Measurements from ENCODE around the gene IFITM5. TPM values are rescaled to one million over a fixed set of nuclear protein-coding genes. Genes with fewer than 3 reads are reported as not detected.
A peak's percentile ranks its signal among the peaks of the same experiment; 100 is the strongest.

IFITM5 gene
- total RNA-seq (2021; fragmentation: NEBNext Ultra II Directional; extraction: Animal tissue kit (Norgen Biotek cat#: 25700)) (not detected in 2 replicates), polyA plus RNA-seq (2011; rRNA removed) (0.50 TPM in 1 of 2 replicates, not detected in the other), polyA minus RNA-seq (2011; rRNA and poly(A)+ RNA removed) (not detected in 2 replicates)
- polyA plus RNA-seq (2011; cell fraction: cytosol; rRNA removed) = 0.21 TPM
- polyA plus RNA-seq (2011; cell fraction: nucleus; rRNA removed) = 0.30 TPM
- polyA plus RNA-seq (2012, experiment 1 of 2) = 0.33 TPM in 1 of 4 replicates, not detected in the others
- not detected for polyA plus RNA-seq (2012, experiment 2 of 2)
- polyA plus RNA-seq (2013, experiment 1 of 2) = 0.26 TPM
- 0.11 TPM for polyA plus RNA-seq (2013, experiment 2 of 2)
- not detected for polyA minus RNA-seq (2011; cell fraction: cytosol; rRNA and poly(A)+ RNA removed)
- not detected for polyA minus RNA-seq (2011; cell fraction: nucleus; rRNA and poly(A)+ RNA removed)
- long read RNA-seq, experiment 1 = 0 reads
- long read RNA-seq, experiment 2 = 0 reads

GRCh38 chr11:299081-299891 is at the start of gene IFITM5:
Gene IFITM5, minus strand, starts transcription at chr11:299526. Its CDS starts 36 bp downstream, at chr11:299490.
- no peak within 1 kb of the TSS for H3K27ac ChIP-seq (ENCODE audit: low read depth, low read length)
- no peak within 1 kb of the TSS for H3K56ac ChIP-seq (replicated peaks; ENCODE audit: insufficient read length, low read depth, low read length)
- H3K79me2 ChIP-seq (ENCODE audit: control insufficient read depth in 1 of 2, insufficient read depth in 2 of 2, low read length in 2 of 2) = no peaks in the 10 kb centered on the region
- H2BK12ac ChIP-seq (ENCODE audit: low read depth, low read length) = peak within 1 kb of the TSS; percentile 100
- peak within 1 kb of the TSS; percentile 81 for H3K4ac ChIP-seq (replicated peaks; ENCODE audit: insufficient read length, low read depth, low read length)
- H2BK20ac ChIP-seq (ENCODE audit: low read length) = peak within 1 kb of the TSS; percentile 23; the same call in 1 of the 2 replicates
- no peak for FAIRE-seq
- CTCF ChIA-PET (ENCODE audit: partially characterized antibody) = interaction anchor here (0.7 to 3.5 kb wide), 10 partner anchors 9 to 64 kb away, joined by 3 to 31 read pairs (median 5); no protein-coding TSS in a partner anchor
- no peak within 1 kb of the TSS for H3K14ac ChIP-seq (ENCODE audit: insufficient read length)
- H3K9ac ChIP-seq (replicated peaks in 1 of 4; ENCODE audit: extremely low read depth in 1 of 4, low read depth in 3 of 4, low read length in 3 of 4) = no peak within 1 kb of the TSS
- peak within 1 kb of the TSS; percentile 71 for H2BK120ac ChIP-seq (replicated peaks; ENCODE audit: low read depth, low read length)
- H4K8ac ChIP-seq (ENCODE audit: extremely low read depth, insufficient read depth, low read length) = peak within 1 kb of the TSS; percentile 3; the same call in 1 of the 2 replicates
- peaks cover 0 to 8% (median 5%) of the 10 kb centered on the region in 4 experiments; a peak in 2 of 8 replicates for H3K36me3 ChIP-seq (ENCODE audit: control insufficient read depth in 2 of 4, insufficient read depth in 4 of 4, low read length in 3 of 4)
- no peak within 1 kb of the TSS for H2AFZ ChIP-seq (ENCODE audit: low read length)
- DNase-seq (ENCODE audit: low read depth in 1 of 2, low spot score in 2 of 2) = no peak
- H3K4me1 ChIP-seq (replicated peaks in 1 of 4; ENCODE audit: control insufficient read depth in 3 of 4, insufficient read depth in 4 of 4, low read length in 3 of 4) = peaks cover 6 to 27% (median 13%) of the 10 kb centered on the region in 4 experiments
- POLR2A ChIA-PET (ENCODE audit: partially characterized antibody) = interaction anchor here (0.7 to 5.2 kb wide), 13 partner anchors 8 to 119 kb away, joined by 3 to 51 read pairs (median 5); partner anchors contain the start of genes IFITM2 and PGGHG
- H3K18ac ChIP-seq (ENCODE audit: extremely low read depth, low read length) = peak within 1 kb of the TSS; percentile 93
- H4K91ac ChIP-seq (replicated peaks; ENCODE audit: insufficient read length, low read length) = peak within 1 kb of the TSS; percentile 99
- H3K23ac ChIP-seq (ENCODE audit: insufficient read length) = no peak within 1 kb of the TSS
- H4K5ac ChIP-seq (ENCODE audit: insufficient read length, low read depth, low read length) = peak within 1 kb of the TSS; percentile 39
- H3K4me3 ChIP-seq (ENCODE audit: extremely low read depth in 1 of 4, insufficient read depth in 2 of 4, low read depth in 3 of 4, low read length in 4 of 4) = no peak within 1 kb of the TSS
- H3K4me2 ChIP-seq (ENCODE audit: insufficient read depth in 1 of 2, low read depth in 2 of 2, low read length in 2 of 2) = peak within 1 kb of the TSS in 1 of 2 experiments; percentile 16; a peak in 1 of 4 replicates
- no peaks in the 10 kb centered on the region for H4K20me1 ChIP-seq (replicated peaks in 1 of 2; ENCODE audit: control insufficient read depth in 1 of 2, insufficient read depth in 2 of 2, low read length in 2 of 2)
- peak within 1 kb of the TSS; percentile 93 for H2AK5ac ChIP-seq (ENCODE audit: low read depth, low read length)
- no peaks in the 10 kb centered on the region for H3K79me1 ChIP-seq (ENCODE audit: low read depth, low read length)
- no peaks in the 10 kb centered on the region for H3K23me2 ChIP-seq (ENCODE audit: low read depth, low read length)
- H2BK5ac ChIP-seq (ENCODE audit: low read depth, low read length) = peak within 1 kb of the TSS; percentile 82; the same call in 1 of the 2 replicates
- no peaks in the 10 kb centered on the region for H3K9me3 ChIP-seq (ENCODE audit: insufficient read depth in 2 of 2, low read depth in 1 of 2, low read length in 1 of 2)
- peak within 1 kb of the TSS; percentile 1; the same call in 1 of the 2 replicates for H2BK15ac ChIP-seq (ENCODE audit: low read length)
- WGBS, 2 experiments (ENCODE audit: extremely low coverage in 1 of 2, insufficient coverage in 1 of 2, insufficient read length in 1 of 2, insufficient replicate concordance in 2 of 2, low coverage in 1 of 2, low lambda C conversion rate in 2 of 2, missing lambda C conversion rate in 1 of 2) = 98% methylated on average over 9 of the region's 40 CpGs; no CpG with 5 or more reads in 1 of the 2 experiments
- no peaks in the 10 kb centered on the region; a peak in 1 of 7 replicates for H3K27me3 ChIP-seq (replicated peaks in 1 of 4; ENCODE audit: control insufficient read depth in 3 of 4, extremely low read depth in 1 of 4, insufficient read depth in 3 of 4, low read length in 3 of 4)
- TF ChIP-seq RAD21 (IDR thresholded peaks at IDR 0.05 in 1 of 2, conservative IDR thresholded peaks at IDR 0.05 in 1 of 2; ENCODE audit: low read depth in 2 of 2, low read length in 2 of 2) (no peak), BRCA1 (IDR thresholded peaks at IDR 0.05; ENCODE audit: low read depth, low read length) (no peak), SAP30 (IDR thresholded peaks at IDR 0.05; ENCODE audit: insufficient read depth, insufficient replicate concordance, low read length) (no peak), BACH1 (IDR thresholded peaks at IDR 0.05; ENCODE audit: low read length) (no peak), EGR1 (IDR thresholded peaks at IDR 0.05; ENCODE audit: borderline replicate concordance, low read depth, low read length) (no peak), CEBPB (IDR thresholded peaks at IDR 0.05; ENCODE audit: low read depth, low read length) (no peak), SP2 (IDR thresholded peaks at IDR 0.05; ENCODE audit: low read length) (no peak), KDM4A (IDR thresholded peaks at IDR 0.05; ENCODE audit: low read depth, low read length, severe bottlenecking) (no peak), TAF1 (IDR thresholded peaks at IDR 0.05; ENCODE audit: low read depth, low read length) (no peak), JUND (IDR thresholded peaks at IDR 0.05; ENCODE audit: low read length) (no peak)
